PC-9 (cell line): ENCODE results near the gene RIPOR2.

ENCODE experiments used
- EZH2 ChIP-seq: fragments of 200-600 bp; sonication (generic); IDR thresholded peaks from 2 replicates; pipeline ENCODE4 v1.8.0; 2017; ENCODE audit warnings: antibody characterized with exemption, low read depth
- TF ChIP-seq, protein P1 (sequence below): fragments of 200-600 bp; sonication (generic); conservative IDR thresholded peaks from 2 replicates; pipeline ENCODE4 v1.6.1; 2017; ENCODE audit warnings: mixed run types, antibody characterized with exemption, mild to moderate bottlenecking, moderate library complexity

DNA sequence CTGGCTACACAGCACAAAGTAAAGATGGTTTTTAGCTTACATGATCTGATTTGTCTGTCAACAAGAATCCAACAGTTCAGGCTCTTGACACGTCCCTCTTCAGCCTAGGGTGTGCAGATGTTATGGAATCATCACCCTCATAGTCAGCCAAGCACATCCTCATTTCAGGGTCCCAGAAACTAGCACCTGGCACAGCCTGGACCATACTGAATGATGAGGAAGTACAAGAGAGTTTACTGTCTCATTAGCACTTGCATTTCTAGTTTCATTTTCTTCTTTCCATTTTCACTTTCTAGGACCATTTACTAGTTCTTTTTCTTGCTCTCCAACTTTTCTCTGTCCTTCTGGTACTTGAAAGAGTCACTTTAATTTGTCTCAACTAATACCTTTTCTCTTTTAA, 6.5 kb downstream of the RIPOR2 start:
- TF ChIP-seq, protein P1, sequence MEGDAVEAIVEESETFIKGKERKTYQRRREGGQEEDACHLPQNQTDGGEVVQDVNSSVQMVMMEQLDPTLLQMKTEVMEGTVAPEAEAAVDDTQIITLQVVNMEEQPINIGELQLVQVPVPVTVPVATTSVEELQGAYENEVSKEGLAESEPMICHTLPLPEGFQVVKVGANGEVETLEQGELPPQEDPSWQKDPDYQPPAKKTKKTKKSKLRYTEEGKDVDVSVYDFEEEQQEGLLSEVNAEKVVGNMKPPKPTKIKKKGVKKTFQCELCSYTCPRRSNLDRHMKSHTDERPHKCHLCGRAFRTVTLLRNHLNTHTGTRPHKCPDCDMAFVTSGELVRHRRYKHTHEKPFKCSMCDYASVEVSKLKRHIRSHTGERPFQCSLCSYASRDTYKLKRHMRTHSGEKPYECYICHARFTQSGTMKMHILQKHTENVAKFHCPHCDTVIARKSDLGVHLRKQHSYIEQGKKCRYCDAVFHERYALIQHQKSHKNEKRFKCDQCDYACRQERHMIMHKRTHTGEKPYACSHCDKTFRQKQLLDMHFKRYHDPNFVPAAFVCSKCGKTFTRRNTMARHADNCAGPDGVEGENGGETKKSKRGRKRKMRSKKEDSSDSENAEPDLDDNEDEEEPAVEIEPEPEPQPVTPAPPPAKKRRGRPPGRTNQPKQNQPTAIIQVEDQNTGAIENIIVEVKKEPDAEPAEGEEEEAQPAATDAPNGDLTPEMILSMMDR = no peak
- no peak for TF ChIP-seq EZH2
